ENCODE results near the gene KRT27.
"Not testable (repeated sequence)": the region's sequence is repeated elsewhere in the genome, so short reads cannot be mapped to it uniquely, and the experiment has no call there.

The KRT27 gene

DNA sequence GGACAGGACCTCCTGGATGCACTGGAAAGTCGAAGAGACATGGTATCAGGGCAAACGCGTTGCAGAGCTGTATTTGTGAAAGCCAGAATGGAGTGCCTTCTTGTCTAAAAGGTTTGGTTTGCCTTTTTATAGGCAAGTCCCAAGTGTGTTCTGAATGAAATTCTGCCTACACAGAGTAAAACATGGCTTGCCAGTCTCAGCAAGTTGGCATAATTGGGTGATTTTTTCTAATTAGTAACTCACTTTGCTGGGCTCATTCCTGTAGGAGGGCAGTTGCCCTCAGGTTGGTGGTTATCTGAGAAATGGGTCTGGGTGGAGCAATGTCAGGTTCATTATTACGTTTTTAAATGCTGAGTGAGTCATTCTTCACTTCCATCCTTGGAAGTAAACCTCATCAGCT is 27.1 kb downstream of the KRT27 start, which contains the start of gene KRT25:
Gene KRT25 (minus strand): TSS at position 101 of the 400 bp plus-strand sequence. CDS start 60 bp downstream, at position 41.
- no peak for DNase-seq (ENCODE audit: low spot score)

DNA sequence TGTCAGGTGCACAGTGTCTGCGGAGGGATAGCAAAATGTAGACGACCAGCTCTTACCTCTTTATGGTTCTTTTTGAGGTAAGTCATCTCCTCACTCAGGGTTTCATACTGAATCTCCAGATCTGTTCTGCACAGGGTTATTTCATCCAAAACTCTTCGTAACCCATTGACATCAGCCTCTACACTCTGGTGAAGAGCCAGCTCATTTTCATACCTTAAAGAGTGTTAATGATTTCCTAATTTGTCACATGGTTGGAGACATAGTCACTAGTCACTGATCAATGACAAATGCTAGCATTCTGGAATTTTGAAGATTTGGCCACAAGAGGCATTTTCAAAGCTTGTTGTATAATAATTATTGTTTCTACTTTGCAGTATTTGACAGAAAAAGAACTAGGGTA is 28.5 kb downstream of the KRT27 start:
- DNase-seq (ENCODE audit: low spot score) = no peak

DNA sequence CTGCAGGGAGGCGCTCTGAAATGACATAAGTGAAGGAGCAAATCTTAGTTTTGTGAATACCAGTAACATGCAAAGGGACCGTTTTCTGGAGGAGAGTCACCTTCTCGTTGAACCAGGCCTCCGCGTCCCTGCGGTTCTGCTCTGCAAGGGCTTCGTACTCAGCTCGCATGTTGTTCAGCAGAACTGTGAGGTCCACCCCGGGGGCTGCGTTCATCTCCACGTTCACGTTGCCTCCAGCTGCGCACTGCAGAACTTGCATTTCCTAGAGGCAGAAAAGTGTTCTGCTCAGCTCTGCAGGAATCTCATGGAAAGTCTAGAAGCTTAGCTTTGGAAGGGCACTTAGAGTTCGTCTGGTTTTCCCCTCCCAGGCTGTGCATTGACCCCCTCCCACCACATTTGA is 31.3 kb downstream of the KRT27 start:
- no peak for DNase-seq (ENCODE audit: low spot score)

DNA sequence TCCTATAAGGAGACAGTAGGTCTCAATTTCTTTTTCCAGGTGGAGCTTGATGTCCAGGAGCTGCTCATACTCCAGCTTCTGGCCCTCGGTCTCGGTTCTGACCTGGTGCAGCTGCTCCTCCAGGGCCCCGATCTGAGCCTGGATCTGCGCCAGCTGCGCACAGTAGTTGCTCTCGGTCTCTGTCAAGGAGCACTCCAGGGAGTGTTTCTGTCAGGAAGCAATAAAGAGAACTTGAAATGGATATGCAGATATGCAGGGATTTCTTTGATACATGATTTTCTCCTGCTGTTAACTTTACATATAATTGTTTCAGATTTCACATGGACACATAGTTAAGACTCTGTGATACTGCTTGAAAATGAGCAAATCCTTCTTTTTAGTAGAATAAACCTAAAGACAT is 32.0 kb downstream of the KRT27 start:
- no peak for DNase-seq (ENCODE audit: low spot score)

DNA sequence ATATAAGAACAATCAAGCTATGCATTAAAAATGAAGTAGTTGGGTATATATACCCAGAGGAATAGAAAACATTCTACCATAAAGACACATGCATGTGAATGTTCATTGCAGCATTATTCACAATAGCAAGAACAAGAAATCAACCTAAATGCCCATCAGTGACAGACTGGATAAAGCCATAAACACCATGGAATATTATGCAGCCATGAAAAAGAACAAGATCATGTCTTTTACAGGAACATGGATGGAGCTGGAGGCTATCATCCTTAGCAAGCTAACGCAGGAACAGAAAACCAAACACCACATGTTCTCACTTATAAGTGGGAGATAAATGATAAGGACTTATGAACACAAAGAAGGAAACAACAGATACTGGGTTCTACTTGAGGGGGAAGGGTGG is 33.7 kb downstream of the KRT27 start:
- not testable (repeated sequence) for DNase-seq (ENCODE audit: low spot score)

DNA sequence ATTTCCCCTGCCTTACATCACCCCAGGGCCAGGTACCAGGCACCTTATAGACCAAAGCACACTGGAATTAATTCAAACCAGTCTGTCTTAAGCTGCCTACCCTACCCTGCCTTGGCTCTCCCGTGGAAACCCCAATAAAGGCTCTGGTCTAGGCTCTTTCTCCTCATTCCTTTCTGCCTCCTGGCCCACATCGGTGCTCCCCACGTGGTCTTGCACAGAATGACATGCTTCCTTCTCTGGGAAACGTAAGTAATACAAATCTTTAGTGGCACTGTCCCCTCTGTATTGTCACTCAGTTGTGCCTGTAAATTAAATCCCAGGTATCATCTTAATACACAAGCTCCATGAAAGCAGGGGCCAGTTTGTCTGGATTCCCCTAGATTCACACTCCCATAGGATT is 43.8 kb downstream of the KRT27 start:
- no peak for DNase-seq (ENCODE audit: low spot score)

DNA sequence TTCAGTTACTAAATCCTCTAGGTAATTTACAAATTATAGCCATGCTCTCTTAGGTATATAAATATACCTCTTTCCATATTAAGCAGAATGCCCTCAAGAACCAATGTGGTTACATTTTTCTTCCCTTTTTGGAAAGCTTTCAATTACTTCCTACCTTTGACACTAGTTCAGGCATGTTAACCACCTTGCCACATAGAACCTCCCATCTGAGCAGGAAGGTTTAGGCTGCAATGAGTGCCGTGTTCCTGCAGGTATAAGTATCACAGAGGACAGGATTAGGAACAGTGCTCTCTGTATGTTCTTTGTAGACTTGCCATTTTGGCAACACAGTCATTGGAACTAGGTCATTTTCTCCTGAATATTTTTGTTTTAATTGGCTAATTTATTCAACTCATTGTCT is 47.3 kb downstream of the KRT27 start:
- DNase-seq (ENCODE audit: low spot score) = no peak

DNA sequence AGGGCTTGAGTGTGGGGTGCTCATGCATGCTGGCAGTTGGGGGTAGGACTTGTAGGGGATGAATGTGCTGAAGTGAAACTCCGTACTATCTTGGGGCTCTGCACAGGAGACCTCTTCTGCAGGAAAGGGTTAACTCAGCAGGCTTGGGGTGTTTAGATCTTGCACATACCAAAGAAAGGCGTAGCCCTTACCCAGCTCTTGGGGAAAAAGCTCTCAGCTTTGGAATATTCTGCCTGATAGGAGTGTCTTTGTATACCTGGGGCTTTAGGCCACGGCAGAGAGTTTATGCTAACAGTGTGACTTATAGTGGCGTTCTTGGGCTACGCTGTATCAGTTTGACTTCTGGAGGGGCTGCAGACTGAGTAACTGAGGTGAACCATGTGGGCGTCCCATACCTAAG is 48.3 kb downstream of the KRT27 start:
- no peak for DNase-seq (ENCODE audit: low spot score)

DNA sequence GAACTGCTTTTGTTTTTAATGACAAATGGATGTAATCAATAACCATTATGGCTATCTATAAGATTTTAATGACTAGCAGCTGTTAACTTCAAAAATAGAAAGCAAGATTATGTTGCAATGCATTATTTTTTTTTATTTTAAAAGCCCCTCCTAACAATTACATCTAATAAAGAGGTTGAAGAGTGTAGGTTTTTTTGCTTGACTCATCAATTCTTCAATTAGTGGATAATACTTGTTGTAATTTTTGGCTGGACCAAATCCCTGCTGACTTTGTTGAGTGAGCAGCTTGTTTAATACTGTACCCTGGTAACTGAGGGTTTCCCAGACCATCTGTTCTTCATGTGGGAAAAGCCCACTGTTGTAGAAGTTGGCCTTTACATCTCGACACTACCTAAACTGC is 51.4 kb downstream of the KRT27 start:
- no peak for DNase-seq (ENCODE audit: low spot score)

DNA sequence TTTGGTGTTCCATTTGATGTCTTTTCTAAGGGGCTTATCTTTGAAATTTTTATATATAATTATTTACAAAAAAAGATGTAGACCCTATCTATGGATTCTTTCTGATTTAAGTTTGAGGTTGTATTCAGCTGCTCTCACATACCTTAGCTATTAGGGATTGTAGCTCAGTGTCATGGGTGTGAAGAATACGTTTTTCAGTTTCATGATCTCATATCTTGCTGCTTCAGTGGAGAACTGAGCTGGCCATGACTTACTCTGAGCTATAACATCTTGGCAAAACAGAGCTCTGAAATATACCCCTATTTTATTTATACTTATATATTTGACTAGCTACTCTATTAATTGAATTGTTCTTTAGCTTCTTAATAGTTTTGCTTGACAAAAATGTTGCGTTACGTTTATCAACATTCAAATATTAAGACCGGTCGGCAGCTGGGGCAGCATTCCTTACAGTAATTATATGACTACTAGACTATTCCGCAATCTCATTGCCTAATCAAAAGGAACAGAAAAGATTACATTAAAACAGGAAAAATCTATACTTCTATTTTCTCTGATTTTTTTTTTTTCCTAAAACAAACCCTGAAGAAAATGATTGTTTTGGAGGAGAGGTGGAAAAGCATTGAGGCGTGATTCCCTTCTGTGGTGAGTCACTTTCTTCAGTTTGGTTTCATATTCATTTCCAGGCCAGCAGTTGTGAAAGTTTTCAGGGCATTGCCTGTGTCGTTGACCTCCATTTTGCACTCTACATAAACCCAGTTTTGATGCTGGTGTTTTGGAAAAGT is 54.7 kb downstream of the KRT27 start:
- no peak for DNase-seq (ENCODE audit: low spot score)

DNA sequence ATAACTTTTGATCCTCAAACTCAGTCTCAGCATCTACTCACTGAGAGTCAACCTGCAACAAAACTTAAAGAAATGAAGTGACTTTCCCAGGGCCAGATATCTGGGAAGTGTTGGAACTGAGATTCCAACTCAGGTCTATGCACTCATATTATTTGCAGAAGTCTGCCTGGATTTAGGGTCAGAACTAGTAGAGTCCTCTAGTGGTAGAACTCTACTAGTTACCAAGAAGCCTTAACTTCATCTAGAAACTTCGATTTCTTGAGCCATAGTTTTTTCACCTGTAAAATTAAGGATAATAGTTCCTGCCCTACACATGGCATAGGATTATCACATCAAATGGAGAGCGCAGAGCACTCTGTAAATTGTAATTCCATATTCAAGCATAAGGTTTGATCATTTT is 55.4 kb downstream of the KRT27 start:
- no peak for DNase-seq (ENCODE audit: low spot score)
